ENCODE data around the gene SLC7A8.

DNA sequence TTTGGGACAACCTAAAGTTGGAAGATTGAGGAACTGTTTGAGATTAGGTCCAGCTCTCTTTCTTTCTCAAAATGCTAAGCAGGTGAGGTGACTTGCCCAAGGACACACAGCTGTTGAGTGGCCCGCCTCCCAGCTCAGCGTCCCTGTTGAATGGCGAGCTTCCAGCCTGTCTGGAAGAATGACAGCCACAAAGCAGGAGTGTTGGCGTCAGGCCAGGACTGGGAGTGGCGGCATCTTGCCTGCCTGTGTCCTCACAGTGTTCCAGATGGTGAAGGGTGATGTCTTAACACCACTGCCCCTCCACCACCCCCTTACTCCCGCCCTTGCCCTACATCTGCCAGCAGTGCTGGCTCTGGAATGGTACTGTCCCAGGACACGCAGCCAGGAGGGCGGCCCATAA lies 60.0 kb downstream of the SLC7A8 start:
- TF ChIP-seq, protein P1, sequence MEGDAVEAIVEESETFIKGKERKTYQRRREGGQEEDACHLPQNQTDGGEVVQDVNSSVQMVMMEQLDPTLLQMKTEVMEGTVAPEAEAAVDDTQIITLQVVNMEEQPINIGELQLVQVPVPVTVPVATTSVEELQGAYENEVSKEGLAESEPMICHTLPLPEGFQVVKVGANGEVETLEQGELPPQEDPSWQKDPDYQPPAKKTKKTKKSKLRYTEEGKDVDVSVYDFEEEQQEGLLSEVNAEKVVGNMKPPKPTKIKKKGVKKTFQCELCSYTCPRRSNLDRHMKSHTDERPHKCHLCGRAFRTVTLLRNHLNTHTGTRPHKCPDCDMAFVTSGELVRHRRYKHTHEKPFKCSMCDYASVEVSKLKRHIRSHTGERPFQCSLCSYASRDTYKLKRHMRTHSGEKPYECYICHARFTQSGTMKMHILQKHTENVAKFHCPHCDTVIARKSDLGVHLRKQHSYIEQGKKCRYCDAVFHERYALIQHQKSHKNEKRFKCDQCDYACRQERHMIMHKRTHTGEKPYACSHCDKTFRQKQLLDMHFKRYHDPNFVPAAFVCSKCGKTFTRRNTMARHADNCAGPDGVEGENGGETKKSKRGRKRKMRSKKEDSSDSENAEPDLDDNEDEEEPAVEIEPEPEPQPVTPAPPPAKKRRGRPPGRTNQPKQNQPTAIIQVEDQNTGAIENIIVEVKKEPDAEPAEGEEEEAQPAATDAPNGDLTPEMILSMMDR (IDR thresholded peaks at IDR 0.05): no peak
- TF ChIP-seq POLR2AphosphoS5 (IDR thresholded peaks at IDR 0.05) (no peak), POLR2A (IDR thresholded peaks at IDR 0.05) (no peak)

All from breast epithelium (tissue), 3 donors.